ENCODE data around the gene SLC66A1. TPM values are rescaled to one million over a fixed set of nuclear protein-coding genes. Genes with fewer than 3 reads are reported as not detected.

The SLC66A1 gene
- total and polyA plus RNA-seq, 2 of the 13 experiments (the other 11 are each of a cell fraction or from before 2014, with no cell fraction given): 15.4 to 18.9 TPM

GRCh38 chr1:19338323-19338762 is 26.2 kb downstream of the SLC66A1 start (continued):
- TF ChIP-seq GLI4 (CRISPR knock-in tag; IDR thresholded peaks at IDR 0.05; ENCODE audit: borderline replicate concordance) (no peak), ZNF558 (CRISPR knock-in tag; IDR thresholded peaks at IDR 0.05; ENCODE audit: borderline replicate concordance) (0 out of 2 replicates have a peak, but pooled peaks have one; percentile 34), ZBTB34 (CRISPR knock-in tag; IDR thresholded peaks at IDR 0.05) (peak; percentile 63; the same call in 1 of the 2 replicates), ZNF513 (CRISPR knock-in tag; conservative IDR thresholded peaks at IDR 0.05) (no peak), TFDP1 (CRISPR knock-in tag; IDR thresholded peaks at IDR 0.05; ENCODE audit: borderline replicate concordance) (peak; percentile 72; the same call in 1 of the 2 replicates), ZNF552 (CRISPR knock-in tag; IDR thresholded peaks at IDR 0.05; ENCODE audit: borderline replicate concordance) (0 out of 2 replicates have a peak, but pooled peaks have one; percentile 75), TFAP4 (IDR thresholded peaks at IDR 0.05; ENCODE audit: borderline replicate concordance, low read depth) (peak; percentile 55; the same call in 1 of the 2 replicates), ZNF430 (CRISPR knock-in tag; IDR thresholded peaks at IDR 0.05) (peak; percentile 46; the same call in 1 of the 2 replicates), HMGXB4 (CRISPR knock-in tag; IDR thresholded peaks at IDR 0.05; ENCODE audit: borderline replicate concordance in 1 of 2, low read depth in 1 of 2) (peak; percentile 77 to 79; a peak in 3 of 4 replicates), ZNF124 (CRISPR knock-in tag; IDR thresholded peaks at IDR 0.05) (peak; percentile 25; the same call in 1 of the 2 replicates), DR1 (CRISPR knock-in tag; IDR thresholded peaks at IDR 0.05) (0 out of 2 replicates have a peak, but pooled peaks have one; percentile 45), RBFOX2 (IDR thresholded peaks at IDR 0.05; ENCODE audit: low read depth, low read length) (peak; percentile 72), ZNF225 (CRISPR knock-in tag; IDR thresholded peaks at IDR 0.05) (peak; percentile 84; the same call in 1 of the 2 replicates), ZNF264 (CRISPR knock-in tag; IDR thresholded peaks at IDR 0.05) (0 out of 2 replicates have a peak, but pooled peaks have one; percentile 11), HNF1A (IDR thresholded peaks at IDR 0.05; ENCODE audit: low read depth) (no peak), HNF1A (CRISPR knock-in tag; IDR thresholded peaks at IDR 0.05; ENCODE audit: borderline replicate concordance) (peak; percentile 44; the same call in 1 of the 2 replicates), ZFP41 (CRISPR knock-in tag; IDR thresholded peaks at IDR 0.05; ENCODE audit: borderline replicate concordance) (peak; percentile 88; the same call in 1 of the 2 replicates)

Measured in HepG2 (cell line).